DOHH2 (cell line): ENCODE results near the gene EGFLAM.

Experiments used
- CTCF ChIP-seq: fragments of 200-600 bp; sonication (generic); IDR thresholded peaks from one replicate; pipeline ENCODE4 v1.5.1; 2014; ENCODE audit warnings: antibody characterized with exemption, mild to moderate bottlenecking, low read depth, low read length; ENCODE audit not compliant: poor library complexity, severe bottlenecking
- EZH2phosphoT487 ChIP-seq: fragments of 200-600 bp; sonication (generic); IDR thresholded peaks from 2 replicates; pipeline ENCODE4 v1.6.1; 2017; ENCODE audit warnings: borderline replicate concordance, mild to moderate bottlenecking, antibody characterized with exemption, low read length, moderate library complexity, mixed read lengths

- TF ChIP-seq CTCF (no peak), EZH2phosphoT487 (no peak)
Observed at GRCh38 chr5:38410304-38410990, 152.1 kb downstream of the EGFLAM start.
